GM12878 (cell line): ENCODE data around the gene ALG8. TPM values are rescaled to one million over a fixed set of nuclear protein-coding genes. Genes with fewer than 3 reads are reported as not detected.

ENCODE experiments used
- ATAC-seq: fragments of 200-7000 bp; cut with Tn5 transposase; 3 replicates; pipeline ENCODE4 v1.9.1; 2020; ENCODE audit warnings: mild to moderate bottlenecking, moderate library complexity
- BruUV-seq: library from RNA; stranded (reverse); fragments of 400-500 nt; replicated peaks from 2 replicates; lab custom pipeline; 2021; lab: Mats Ljungman, UMichigan
- CTCF ChIA-PET: fragments of 300-600 bp; sonication (Branson Sonifier 250); formaldehyde crosslinking; extraction: SDS; loops from one replicate; lab custom pipeline; 2021; ENCODE audit warnings: inconsistent platforms; lab: Yijun Ruan, JAX
- POLR2A ChIA-PET: fragments of 350-600 bp; formaldehyde crosslinking; extraction: SDS; loops from one replicate; lab custom pipeline; 2021; ENCODE audit warnings: inconsistent platforms; lab: Charles Lee
- RAD21 ChIA-PET: fragments of 300-600 bp; sonication (Branson Sonifier 250); formaldehyde crosslinking; loops from one replicate; lab custom pipeline; 2023; ENCODE audit warnings: antibody characterized with exemption; ENCODE audit not compliant: unreplicated experiment; lab: Charles Lee
- SMC1A ChIA-PET: fragments of 300-600 bp; sonication (Branson Sonifier 250); formaldehyde crosslinking; loops from one replicate; lab custom pipeline; 2023; ENCODE audit not compliant: unreplicated experiment, uncharacterized antibody; lab: Charles Lee
- DNase-seq: peaks from one replicate; pipeline ENCODE4 v3.0.0-alpha.2; 2011; ENCODE audit warnings: low read depth, low spot score
- FAIRE-seq: peaks from 3 replicates; lab custom pipeline; 2011; peaks lifted over from hg19 to GRCh38; lab: Jason Lieb, UNC
- H2AFZ ChIP-seq: 2 replicates; pipeline ENCODE4 v1.6.0; 2011; ENCODE audit warnings: low read depth, low read length, control low read depth; ENCODE audit not compliant: control insufficient read depth
- H3K27ac ChIP-seq: 2 replicates; pipeline ENCODE4 v1.5.1; 2011; ENCODE audit warnings: control low read depth; ENCODE audit not compliant: control insufficient read depth, insufficient read depth
- H3K27me3 ChIP-seq, 2 experiments: replicated peaks in 1 of 2; 2 replicates each; pipeline versions ENCODE4 v1.6.0 to v1.6.1; 2011; ENCODE audit warnings: low read length in 1 of 2; ENCODE audit not compliant: control insufficient read depth in 2 of 2, insufficient read depth in 2 of 2
- H3K36me3 ChIP-seq, 2 experiments: 2 replicates each; pipeline ENCODE4 v1.5.1; 2011; ENCODE audit warnings: low read length in 1 of 2; ENCODE audit not compliant: control insufficient read depth in 2 of 2, insufficient read depth in 2 of 2
- H3K4me1 ChIP-seq: 2 replicates; pipeline ENCODE4 v1.6.1; 2011; ENCODE audit warnings: mild to moderate bottlenecking, low read length, moderate library complexity, mixed read lengths; ENCODE audit not compliant: control insufficient read depth, insufficient read depth
- H3K4me2 ChIP-seq: 2 replicates; pipeline ENCODE4 v1.6.0; 2011; ENCODE audit warnings: control low read depth; ENCODE audit not compliant: control insufficient read depth, insufficient read depth
- H3K4me3 ChIP-seq: fragments of 200-600 bp; sonication (generic); 2 replicates; pipeline ENCODE4 v1.5.1; 2016
- H3K79me2 ChIP-seq: 2 replicates; pipeline ENCODE4 v1.6.0; 2011; ENCODE audit warnings: low read length; ENCODE audit not compliant: control insufficient read depth, insufficient read depth
- H3K9ac ChIP-seq: 2 replicates; pipeline ENCODE4 v1.8.0; 2011; ENCODE audit warnings: low read length, control low read depth, mixed read lengths; ENCODE audit not compliant: control insufficient read depth, insufficient read depth
- H3K9me3 ChIP-seq: replicated peaks from 3 replicates; pipeline ENCODE4 v1.5.1; 2011; ENCODE audit warnings: mild to moderate bottlenecking, low read length; ENCODE audit not compliant: control insufficient read depth, insufficient read depth
- H4K20me1 ChIP-seq: 2 replicates; pipeline ENCODE4 v1.6.0; 2011; ENCODE audit not compliant: control insufficient read depth, insufficient read depth
- CHD1 ChIP-seq: IDR thresholded peaks from 2 replicates; pipeline ENCODE4 v1.6.1; 2012; ENCODE audit warnings: low read depth, low read length, improper control_type of control experiment
- CHD2 ChIP-seq: IDR thresholded peaks from 2 replicates; pipeline ENCODE4 v1.6.1; 2011; ENCODE audit warnings: low read depth, low read length, improper control_type of control experiment, borderline replicate concordance
- ETV6 ChIP-seq, 2 experiments: fragments of 450-650 bp in 1 of 2; IDR thresholded peaks in 1 of 2; conservative IDR thresholded peaks in 1 of 2; 2 replicates each; pipeline ENCODE4 v1.6.1; 2014; ENCODE audit warnings: antibody characterized with exemption in 1 of 2, borderline replicate concordance in 1 of 2, low read depth in 1 of 2, mild to moderate bottlenecking in 1 of 2, moderate library complexity in 1 of 2
- FOS ChIP-seq: IDR thresholded peaks from 3 replicates; pipeline ENCODE4 v1.6.1; 2011; ENCODE audit warnings: borderline replicate concordance; ENCODE audit not compliant: insufficient read length; ENCODE audit errors: extremely low read depth
- IKZF2 ChIP-seq, 2 experiments: fragments of 450-650 bp; IDR thresholded peaks; 2 replicates each; pipeline ENCODE4 v1.6.1; 2017; ENCODE audit warnings: mild to moderate bottlenecking in 2 of 2, moderate library complexity in 2 of 2
- JUND ChIP-seq: IDR thresholded peaks from 2 replicates; pipeline ENCODE4 v1.6.1; 2012; ENCODE audit warnings: low read depth, mild to moderate bottlenecking, low read length, improper control_type of control experiment, moderate library complexity
- KDM1A ChIP-seq: fragments of 200-600 bp; sonication (generic); IDR thresholded peaks from 2 replicates; pipeline ENCODE4 v1.6.1; 2016; ENCODE audit warnings: borderline replicate concordance
- MEF2B ChIP-seq: fragments of 450-650 bp; IDR thresholded peaks from 2 replicates; pipeline ENCODE4 v1.6.1; 2018; ENCODE audit warnings: mild to moderate bottlenecking, moderate library complexity; ENCODE audit not compliant: partially characterized antibody, poor library complexity, severe bottlenecking
- MTA2 ChIP-seq: fragments of 450-650 bp; IDR thresholded peaks from 2 replicates; pipeline ENCODE4 v1.6.1; 2016; ENCODE audit warnings: low read depth, mild to moderate bottlenecking, moderate library complexity
- SMAD5 ChIP-seq: IDR thresholded peaks from 2 replicates; pipeline ENCODE4 v1.6.1; 2016; ENCODE audit warnings: antibody characterized with exemption, low read depth
- WGBS: methylation state at CpG from one replicate; pipeline ENCODE4 v1.1.6; 2016; ENCODE audit warnings: low lambda C conversion rate; ENCODE audit not compliant: insufficient replicate concordance, insufficient coverage; ENCODE audit errors: missing lambda C conversion rate; 5-methylcytosine and 5-hydroxymethylcytosine counted together
- in situ Hi-C: fragments of 300-500 bp; cut with MboI; formaldehyde crosslinking; loops from 9 replicates; pipeline ENCODE4 v1.14.3; 2018; ENCODE audit warnings: mixed read lengths
- intact Hi-C: fragments of 100-400 bp; cut with micrococcal nuclease; formaldehyde crosslinking; loops from one replicate; pipeline ENCODE4 v1.14.2; 2022; ENCODE audit not compliant: unreplicated experiment
- polyA plus RNA-seq, 11 experiments: library from polyadenylated mRNA; depleted of rRNA in 4 of 11; unstranded in 6 of 11; stranded (reverse) in 5 of 11; fragments of >200 nt; fragmentation: Nextera tagmentation in 4 of 11; fragmentation: Illumina TruSeq in 1 of 11; extraction: Ambion mirVana in 4 of 11; extraction: Trizol in 1 of 11; gene quantifications; 1 replicate in 1 of 11; 2 replicates in 10 of 11; pipeline versions ENCODE4 v1.2.1 to v1.2.3, GENCODE V29; 2011 to 2016; ENCODE audit warnings: inconsistent platforms in 2 of 11, missing spikeins in 2 of 11, low read depth in 1 of 11
- total RNA-seq, 4 experiments: library from RNA; depleted of rRNA in 3 of 4; stranded (reverse); fragments of >200 nt in 3 of 4; fragmentation: Illumina TruSeq in 1 of 4; extraction: Trizol in 1 of 4; gene quantifications; 2 replicates each; pipeline versions ENCODE4 v1.2.1 to v1.2.3, GENCODE V29; 2013 to 2021
- TF ChIP-seq, protein P1 (sequence below): fragments of 450-650 bp; IDR thresholded peaks from 2 replicates; pipeline ENCODE4 v1.6.1; 2018; ENCODE audit warnings: borderline replicate concordance, mild to moderate bottlenecking; ENCODE audit not compliant: partially characterized antibody
- TF ChIP-seq, protein P2 (sequence below): fragments of 450-650 bp; IDR thresholded peaks from 2 replicates; pipeline ENCODE4 v1.6.1; 2016; ENCODE audit warnings: mild to moderate bottlenecking

Gene ALG8
- total and polyA plus RNA-seq, 10 of the 15 experiments (the other 5 are each of a cell fraction or from before 2014, with no cell fraction given): 45.7 to 105 (median 68.4) TPM

DNA sequence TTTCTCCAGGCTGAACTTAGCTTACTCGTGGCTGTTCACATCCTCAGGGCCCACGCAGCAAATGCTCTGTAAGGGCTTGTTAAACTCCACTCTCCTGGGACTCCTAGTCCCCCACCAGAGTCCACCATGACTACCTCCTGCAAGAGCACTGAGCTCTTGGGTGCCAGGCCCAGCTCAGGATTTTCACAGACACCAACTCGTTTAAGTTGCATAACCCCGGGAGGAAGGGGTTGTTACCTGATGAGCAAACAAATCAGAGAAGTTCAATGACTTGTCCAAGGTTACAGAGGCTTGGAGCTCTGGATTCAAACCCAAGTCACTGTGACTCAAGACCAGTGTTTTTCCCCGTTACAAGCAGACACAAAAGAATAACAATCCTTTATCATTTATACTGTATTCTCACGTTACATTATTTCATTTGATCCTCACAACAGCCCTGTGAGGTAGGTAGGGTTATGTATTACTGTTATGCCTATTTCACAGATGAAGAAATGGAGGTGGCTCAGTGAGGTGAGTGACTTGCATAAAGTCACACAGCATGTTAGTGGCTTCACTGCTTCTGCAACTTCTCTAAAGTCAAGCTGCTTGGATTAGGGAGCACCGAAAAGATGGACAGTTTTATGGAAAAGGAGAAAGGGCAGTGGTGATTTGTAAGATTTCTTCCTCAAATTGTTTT, 31.6 kb upstream of the ALG8 start:
- no peak overlapping the region for H2AFZ ChIP-seq
- H3K4me2 ChIP-seq: no peak overlapping the region
- TF ChIP-seq MEF2B (no peak), JUND (no peak), KDM1A (no peak), ETV6 (conservative IDR thresholded peaks at IDR 0.05 in 1 of 2, IDR thresholded peaks at IDR 0.05 in 1 of 2; ENCODE audit: borderline replicate concordance in 1 of 2, low read depth in 1 of 2) (no peak), MTA2 (no peak), CHD1 (no peak), SMAD5 (no peak), CHD2 (no peak), FOS (no peak), IKZF2 (IDR thresholded peaks at IDR 0.05) (no peak)
- TF ChIP-seq, protein P1, sequence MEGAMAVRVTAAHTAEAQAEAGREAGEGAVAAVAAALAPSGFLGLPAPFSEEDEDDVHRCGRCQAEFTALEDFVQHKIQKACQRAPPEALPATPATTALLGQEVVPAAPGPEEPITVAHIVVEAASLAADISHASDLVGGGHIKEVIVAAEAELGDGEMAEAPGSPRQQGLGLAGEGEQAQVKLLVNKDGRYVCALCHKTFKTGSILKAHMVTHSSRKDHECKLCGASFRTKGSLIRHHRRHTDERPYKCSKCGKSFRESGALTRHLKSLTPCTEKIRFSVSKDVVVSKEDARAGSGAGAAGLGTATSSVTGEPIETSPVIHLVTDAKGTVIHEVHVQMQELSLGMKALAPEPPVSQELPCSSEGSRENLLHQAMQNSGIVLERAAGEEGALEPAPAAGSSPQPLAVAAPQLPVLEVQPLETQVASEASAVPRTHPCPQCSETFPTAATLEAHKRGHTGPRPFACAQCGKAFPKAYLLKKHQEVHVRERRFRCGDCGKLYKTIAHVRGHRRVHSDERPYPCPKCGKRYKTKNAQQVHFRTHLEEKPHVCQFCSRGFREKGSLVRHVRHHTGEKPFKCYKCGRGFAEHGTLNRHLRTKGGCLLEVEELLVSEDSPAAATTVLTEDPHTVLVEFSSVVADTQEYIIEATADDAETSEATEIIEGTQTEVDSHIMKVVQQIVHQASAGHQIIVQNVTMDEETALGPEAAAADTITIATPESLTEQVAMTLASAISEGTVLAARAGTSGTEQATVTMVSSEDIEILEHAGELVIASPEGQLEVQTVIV: no peak
- TF ChIP-seq, protein P2, sequence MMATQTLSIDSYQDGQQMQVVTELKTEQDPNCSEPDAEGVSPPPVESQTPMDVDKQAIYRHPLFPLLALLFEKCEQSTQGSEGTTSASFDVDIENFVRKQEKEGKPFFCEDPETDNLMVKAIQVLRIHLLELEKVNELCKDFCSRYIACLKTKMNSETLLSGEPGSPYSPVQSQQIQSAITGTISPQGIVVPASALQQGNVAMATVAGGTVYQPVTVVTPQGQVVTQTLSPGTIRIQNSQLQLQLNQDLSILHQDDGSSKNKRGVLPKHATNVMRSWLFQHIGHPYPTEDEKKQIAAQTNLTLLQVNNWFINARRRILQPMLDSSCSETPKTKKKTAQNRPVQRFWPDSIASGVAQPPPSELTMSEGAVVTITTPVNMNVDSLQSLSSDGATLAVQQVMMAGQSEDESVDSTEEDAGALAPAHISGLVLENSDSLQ: no peak
- 67% methylated on average over 7 of the region's 7 CpGs for WGBS
- no peak overlapping the region for H3K4me3 ChIP-seq
- intact Hi-C loops: no loop called here
- H3K9me3 ChIP-seq: no peaks in the 10 kb centered on the region
- no peaks in the 10 kb centered on the region for H3K4me1 ChIP-seq
- CTCF ChIA-PET: no interaction called here
- no peaks in the 10 kb centered on the region for H3K79me2 ChIP-seq
- no peak for ATAC-seq
- no TSS peak for BruUV-seq
- POLR2A ChIA-PET: no interaction called here
- H3K27me3 ChIP-seq: no peaks in the 10 kb centered on the region
- no peak overlapping the region for H3K27ac ChIP-seq
- H4K20me1 ChIP-seq: no peaks in the 10 kb centered on the region
- RAD21 ChIA-PET: no interaction called here
- SMC1A ChIA-PET: interaction anchor here (1.4 kb wide), 1 partner anchor 29 kb away, joined by 3 read pairs; no protein-coding TSS in a partner anchor
- FAIRE-seq: no peak
- peaks cover 0 to 4% of the 10 kb centered on the region in 2 experiments; a peak in 3 of 4 replicates for H3K36me3 ChIP-seq
- no peak overlapping the region for H3K9ac ChIP-seq
- DNase-seq: no peak
- in situ Hi-C loops: no loop called here
